Mammary epithelial cell (primary cell): ENCODE results near the gene SWI5.

Experiments
- EZH2 ChIP-seq: IDR thresholded peaks from 2 replicates; pipeline ENCODE4 v1.6.1; 2012; ENCODE audit warnings: low read length, inconsistent platforms, borderline replicate concordance
- TF ChIP-seq, protein P1 (sequence below), 2 donors: IDR thresholded peaks in 1 of 2; conservative IDR thresholded peaks in 1 of 2; 2 replicates each; pipeline ENCODE4 v1.5.1; 2011 to 2012; ENCODE audit warnings: inconsistent platforms in 2 of 2, low read length in 2 of 2, mild to moderate bottlenecking in 2 of 2, control low read depth in 1 of 2, low read depth in 1 of 2; ENCODE audit not compliant: insufficient read depth in 1 of 2; ENCODE audit errors: extremely low read depth in 1 of 2

DNA sequence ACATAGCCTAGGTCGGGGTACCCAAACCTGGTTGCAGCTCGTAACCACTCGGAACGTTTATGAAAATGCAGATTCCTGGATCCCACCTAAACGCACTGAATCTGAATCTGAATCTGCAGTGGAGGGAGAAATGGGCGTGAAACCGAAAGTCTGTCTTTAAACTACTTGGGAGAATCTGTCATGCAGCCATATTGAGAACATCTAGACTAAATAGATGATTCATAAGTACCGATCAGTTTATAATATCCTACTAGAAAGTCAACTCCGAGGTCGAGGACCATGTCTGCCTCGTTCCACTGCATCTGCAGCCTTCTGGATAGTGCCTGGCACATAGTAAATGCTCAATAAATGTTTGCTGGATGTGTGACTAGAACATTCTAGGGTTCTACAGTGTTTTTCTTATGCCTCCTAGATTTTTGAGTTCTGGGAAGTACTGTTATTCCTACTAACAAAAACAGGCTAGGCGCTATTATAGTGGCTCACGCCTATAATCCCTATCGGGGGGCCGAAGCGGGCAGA lies 47.2 kb downstream of the SWI5 start:
- TF ChIP-seq, protein P1, sequence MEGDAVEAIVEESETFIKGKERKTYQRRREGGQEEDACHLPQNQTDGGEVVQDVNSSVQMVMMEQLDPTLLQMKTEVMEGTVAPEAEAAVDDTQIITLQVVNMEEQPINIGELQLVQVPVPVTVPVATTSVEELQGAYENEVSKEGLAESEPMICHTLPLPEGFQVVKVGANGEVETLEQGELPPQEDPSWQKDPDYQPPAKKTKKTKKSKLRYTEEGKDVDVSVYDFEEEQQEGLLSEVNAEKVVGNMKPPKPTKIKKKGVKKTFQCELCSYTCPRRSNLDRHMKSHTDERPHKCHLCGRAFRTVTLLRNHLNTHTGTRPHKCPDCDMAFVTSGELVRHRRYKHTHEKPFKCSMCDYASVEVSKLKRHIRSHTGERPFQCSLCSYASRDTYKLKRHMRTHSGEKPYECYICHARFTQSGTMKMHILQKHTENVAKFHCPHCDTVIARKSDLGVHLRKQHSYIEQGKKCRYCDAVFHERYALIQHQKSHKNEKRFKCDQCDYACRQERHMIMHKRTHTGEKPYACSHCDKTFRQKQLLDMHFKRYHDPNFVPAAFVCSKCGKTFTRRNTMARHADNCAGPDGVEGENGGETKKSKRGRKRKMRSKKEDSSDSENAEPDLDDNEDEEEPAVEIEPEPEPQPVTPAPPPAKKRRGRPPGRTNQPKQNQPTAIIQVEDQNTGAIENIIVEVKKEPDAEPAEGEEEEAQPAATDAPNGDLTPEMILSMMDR (conservative IDR thresholded peaks at IDR 0.05 in 1 of 2, IDR thresholded peaks at IDR 0.05 in 1 of 2; ENCODE audit: extremely low read depth in 1 of 2, insufficient read depth in 1 of 2, low read depth in 1 of 2, low read length in 2 of 2), result no peak
- TF ChIP-seq EZH2, result no peak
